C1 segment of cervical spinal cord (tissue), 14 donors: ENCODE results near the gene AHCYL1.

Experiments used
- DNase-seq, 14 donors: peaks; one replicate each; lab custom pipeline; 2025; lab: John Stamatoyannopoulos, UW

The AHCYL1 gene

GRCh38 chr1:110060662-110061060 lies 76.1 kb downstream of the AHCYL1 start:
- no peak for DNase-seq

- no peak for DNase-seq
Measured at GRCh38 chr1:110061341-110061740, 76.8 kb downstream of the AHCYL1 start.

- DNase-seq, result no peak
Measured at GRCh38 chr1:110062612-110063011, 78.0 kb downstream of the AHCYL1 start.

GRCh38 chr1:110063781-110064180 lies 79.2 kb downstream of the AHCYL1 start:
- no peak for DNase-seq

GRCh38 chr1:110064576-110065337 lies 80.2 kb downstream of the AHCYL1 start:
- no peak for DNase-seq

- DNase-seq, result no peak
Measured at GRCh38 chr1:110065841-110066240, 81.3 kb downstream of the AHCYL1 start.

GRCh38 chr1:110067479-110067892 lies 82.9 kb downstream of the AHCYL1 start:
- no peak for DNase-seq

GRCh38 chr1:110067893-110068645 lies 83.5 kb downstream of the AHCYL1 start:
- DNase-seq, result no peak

GRCh38 chr1:110068646-110069403 lies 84.3 kb downstream of the AHCYL1 start:
- DNase-seq, result no peak

- no peak for DNase-seq
Measured at GRCh38 chr1:110069404-110070281, 85.1 kb downstream of the AHCYL1 start.

GRCh38 chr1:110070282-110070669 lies 85.7 kb downstream of the AHCYL1 start:
- no peak for DNase-seq

GRCh38 chr1:110070671-110071242 lies 86.2 kb downstream of the AHCYL1 start, which contains the start of gene ALX3:
TSS of gene ALX3 (minus strand) at chr1:110070672. CDS start at chr1:110070612, 60 bp downstream.
- no peak for DNase-seq
